GM18511 (cell line): ENCODE measurements around the gene ERGIC1.
"Not testable (repeated sequence)": the region's sequence is repeated elsewhere in the genome, so short reads cannot be mapped to it uniquely, and the experiment has no call there.

ENCODE experiments used
- ATAC-seq: cut with Tn5 transposase; IDR thresholded peaks from one replicate; pipeline ENCODE4 v1.9.1; 2021; ENCODE audit warnings: mild to moderate bottlenecking, moderate library complexity; ENCODE audit not compliant: unreplicated experiment

The ERGIC1 gene

GRCh38 chr5:172846249-172846648, 12.2 kb downstream of the ERGIC1 start:
- ATAC-seq: no peak

GRCh38 chr5:172846677-172847076, 12.6 kb downstream of the ERGIC1 start:
- ATAC-seq: no peak

GRCh38 chr5:172847584-172847983, 13.5 kb downstream of the ERGIC1 start:
- not testable (repeated sequence) for ATAC-seq

- ATAC-seq: no peak
Observed at GRCh38 chr5:172848419-172848818, 14.4 kb downstream of the ERGIC1 start.

GRCh38 chr5:172849606-172850453, 15.8 kb downstream of the ERGIC1 start:
- peak; percentile 79 for ATAC-seq

- no peak for ATAC-seq
Observed at GRCh38 chr5:172850454-172850797, 16.4 kb downstream of the ERGIC1 start.

GRCh38 chr5:172851254-172851653, 17.2 kb downstream of the ERGIC1 start:
- not testable (repeated sequence) for ATAC-seq

GRCh38 chr5:172852490-172853354, 18.7 kb downstream of the ERGIC1 start:
- no peak for ATAC-seq

GRCh38 chr5:172853355-172853975, 19.4 kb downstream of the ERGIC1 start:
- no peak for ATAC-seq

GRCh38 chr5:172854451-172854871, 20.4 kb downstream of the ERGIC1 start:
- ATAC-seq: no peak

- ATAC-seq: no peak
Observed at GRCh38 chr5:172854971-172855370, 20.9 kb downstream of the ERGIC1 start.

GRCh38 chr5:172855597-172856292, 21.7 kb downstream of the ERGIC1 start:
- ATAC-seq: no peak

GRCh38 chr5:172856336-172856735, 22.3 kb downstream of the ERGIC1 start:
- ATAC-seq: no peak

GRCh38 chr5:172857982-172858381, 23.9 kb downstream of the ERGIC1 start:
- no peak for ATAC-seq

- no peak for ATAC-seq
Observed at GRCh38 chr5:172858511-172858989, 24.5 kb downstream of the ERGIC1 start.

- no peak for ATAC-seq
Observed at GRCh38 chr5:172858990-172859811, 25.1 kb downstream of the ERGIC1 start.

GRCh38 chr5:172859966-172860365, 25.9 kb downstream of the ERGIC1 start:
- ATAC-seq: no peak

GRCh38 chr5:172860520-172861443, 26.7 kb downstream of the ERGIC1 start:
- ATAC-seq: no peak

GRCh38 chr5:172861461-172861860, 27.4 kb downstream of the ERGIC1 start:
- ATAC-seq: no peak
